EH (cell line): ENCODE data around the gene TRAP1.
"Not testable (repeated sequence)": the region's sequence is repeated elsewhere in the genome, so short reads cannot be mapped to it uniquely, and the experiment has no call there.

Experiments used
- DNase-seq: peaks from one replicate; pipeline ENCODE4 v3.0.0-alpha.2; 2015; ENCODE audit warnings: low read depth

The TRAP1 gene

GRCh38 chr16:3673676-3674377, 43.5 kb downstream of the TRAP1 start:
- no peak for DNase-seq

GRCh38 chr16:3673201-3673600, 44.1 kb downstream of the TRAP1 start:
- DNase-seq = no peak

GRCh38 chr16:3672571-3673041, 44.7 kb downstream of the TRAP1 start:
- DNase-seq = no peak

GRCh38 chr16:3671424-3671823, 45.9 kb downstream of the TRAP1 start:
- no peak for DNase-seq

GRCh38 chr16:3670711-3671110, 46.6 kb downstream of the TRAP1 start:
- DNase-seq = no peak

- no peak for DNase-seq
These were observed 48.2 kb downstream of the TRAP1 start for GRCh38 chr16:3669082-3669481.

- no peak for DNase-seq
These were observed 48.7 kb downstream of the TRAP1 start for GRCh38 chr16:3668626-3669025.

- no peak for DNase-seq
These were observed 51.8 kb downstream of the TRAP1 start for GRCh38 chr16:3665508-3665907.

- no peak for DNase-seq
These were observed 53.0 kb downstream of the TRAP1 start for GRCh38 chr16:3664187-3664896.

- no peak for DNase-seq
These were observed 54.7 kb downstream of the TRAP1 start for GRCh38 chr16:3662601-3663000.

- no peak for DNase-seq
These were observed 55.4 kb downstream of the TRAP1 start for GRCh38 chr16:3661922-3662321.

- no peak for DNase-seq
These were observed 56.0 kb downstream of the TRAP1 start for GRCh38 chr16:3661311-3661710.

- peak; percentile 49 for DNase-seq
These were observed 58.1 kb downstream of the TRAP1 start for GRCh38 chr16:3659251-3659650.

- no peak for DNase-seq
These were observed 60.5 kb downstream of the TRAP1 start for GRCh38 chr16:3656491-3657468.

- DNase-seq = not testable (repeated sequence)
These were observed 61.2 kb downstream of the TRAP1 start for GRCh38 chr16:3656160-3656490.

GRCh38 chr16:3655396-3656159, 61.7 kb downstream of the TRAP1 start:
- DNase-seq = no peak

GRCh38 chr16:3655030-3655395, 62.3 kb downstream of the TRAP1 start:
- DNase-seq = no peak

- DNase-seq = peak; percentile 65
These were observed 62.9 kb downstream of the TRAP1 start, which contains the start of gene DNASE1 for GRCh38 chr16:3654249-3654991. DNASE1 (plus strand) TSS chr16:3654691; CDS start chr16:3655374, 683 bp downstream.

- DNase-seq = no peak
These were observed 64.7 kb downstream of the TRAP1 start for GRCh38 chr16:3652373-3653195.
